GM18861 (cell line): ENCODE results near the gene TFCP2L1.
"Not testable (repeated sequence)": the region's sequence is repeated elsewhere in the genome, so short reads cannot be mapped to it uniquely, and the experiment has no call there.

Experiments
- ATAC-seq: cut with Tn5 transposase; IDR thresholded peaks from one replicate; pipeline ENCODE4 v1.9.1; 2021; ENCODE audit not compliant: unreplicated experiment

Gene TFCP2L1

DNA sequence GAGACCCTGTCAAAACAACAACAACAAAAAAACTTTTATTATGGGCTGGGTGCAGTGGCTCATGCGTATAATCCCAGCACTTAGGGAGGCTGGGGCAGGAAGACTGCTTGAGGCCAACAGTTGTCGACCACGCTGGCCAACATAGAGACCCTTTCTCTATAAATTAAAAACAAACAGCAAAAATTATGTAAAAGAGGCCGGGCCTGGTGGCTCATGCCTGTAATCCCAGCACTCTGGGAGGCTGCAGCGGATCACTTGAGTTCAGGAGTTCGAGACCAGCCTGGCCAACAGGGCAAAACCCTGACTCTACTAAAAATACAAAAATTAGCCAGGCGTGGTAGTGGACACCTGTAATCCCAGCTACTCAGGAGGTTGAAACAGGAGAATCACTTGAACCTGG lies 15.6 kb downstream of the TFCP2L1 start:
- ATAC-seq: not testable (repeated sequence)

DNA sequence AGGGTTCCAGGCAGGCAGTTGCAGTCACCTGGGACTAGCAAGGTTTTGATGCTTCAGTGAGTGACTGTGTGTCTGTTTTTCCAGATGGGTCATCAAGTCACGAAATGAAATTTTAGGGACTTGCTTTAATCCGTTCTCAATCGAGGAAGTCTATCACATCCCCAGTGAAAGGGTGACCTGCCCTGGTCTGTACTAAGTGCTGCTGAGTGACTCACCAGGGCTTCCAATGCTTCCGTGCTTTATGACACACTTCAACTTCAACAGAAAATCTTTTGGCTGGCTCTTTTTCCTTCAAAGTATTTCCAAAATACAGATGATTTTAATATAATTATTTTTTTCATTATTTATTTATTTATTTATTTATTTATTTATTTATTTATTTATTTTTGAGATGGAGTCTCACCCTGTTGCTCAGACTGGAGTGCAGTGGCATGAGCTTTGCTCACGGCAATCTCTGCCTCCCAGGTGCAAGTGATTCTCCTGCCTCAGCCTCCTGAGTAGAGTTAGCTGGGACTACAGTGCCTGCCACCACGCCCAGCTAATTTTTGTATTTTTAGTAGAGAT lies 18.4 kb downstream of the TFCP2L1 start:
- ATAC-seq: no peak

DNA sequence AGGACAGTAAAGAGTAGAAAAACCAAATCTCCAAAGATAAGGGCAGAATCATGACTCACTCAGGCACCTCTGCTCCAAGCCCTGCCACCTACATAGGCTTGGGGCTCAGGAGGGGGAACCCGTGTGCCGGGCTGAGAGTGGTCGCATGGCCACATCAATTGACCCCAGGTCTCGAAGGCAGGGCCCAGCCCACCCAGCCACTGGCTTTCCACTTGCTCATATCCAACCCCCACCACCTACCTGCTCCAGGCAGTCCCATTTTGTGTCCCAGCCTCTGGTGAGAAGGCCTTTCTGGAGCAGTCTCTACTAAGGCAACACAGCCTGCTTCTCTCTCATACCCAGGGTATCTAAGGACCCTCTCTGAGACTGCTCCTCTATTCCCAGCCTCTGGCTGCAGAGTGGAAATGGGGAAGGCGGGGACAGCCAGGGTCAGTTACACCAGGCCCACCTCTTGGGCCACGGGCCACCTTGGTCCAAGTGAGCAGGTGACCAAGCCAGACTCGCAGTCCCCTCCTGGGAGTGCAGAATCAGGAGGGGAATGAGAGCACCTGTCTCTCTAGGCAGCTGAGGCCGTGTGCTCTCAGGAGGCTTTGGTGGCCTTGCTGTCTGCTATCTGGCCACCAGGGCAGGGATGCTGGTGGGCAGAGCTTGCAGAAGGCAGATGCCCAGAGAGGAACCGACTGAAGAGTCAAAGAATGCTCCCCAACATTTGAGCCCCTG lies 20.8 kb downstream of the TFCP2L1 start:
- no peak for ATAC-seq

DNA sequence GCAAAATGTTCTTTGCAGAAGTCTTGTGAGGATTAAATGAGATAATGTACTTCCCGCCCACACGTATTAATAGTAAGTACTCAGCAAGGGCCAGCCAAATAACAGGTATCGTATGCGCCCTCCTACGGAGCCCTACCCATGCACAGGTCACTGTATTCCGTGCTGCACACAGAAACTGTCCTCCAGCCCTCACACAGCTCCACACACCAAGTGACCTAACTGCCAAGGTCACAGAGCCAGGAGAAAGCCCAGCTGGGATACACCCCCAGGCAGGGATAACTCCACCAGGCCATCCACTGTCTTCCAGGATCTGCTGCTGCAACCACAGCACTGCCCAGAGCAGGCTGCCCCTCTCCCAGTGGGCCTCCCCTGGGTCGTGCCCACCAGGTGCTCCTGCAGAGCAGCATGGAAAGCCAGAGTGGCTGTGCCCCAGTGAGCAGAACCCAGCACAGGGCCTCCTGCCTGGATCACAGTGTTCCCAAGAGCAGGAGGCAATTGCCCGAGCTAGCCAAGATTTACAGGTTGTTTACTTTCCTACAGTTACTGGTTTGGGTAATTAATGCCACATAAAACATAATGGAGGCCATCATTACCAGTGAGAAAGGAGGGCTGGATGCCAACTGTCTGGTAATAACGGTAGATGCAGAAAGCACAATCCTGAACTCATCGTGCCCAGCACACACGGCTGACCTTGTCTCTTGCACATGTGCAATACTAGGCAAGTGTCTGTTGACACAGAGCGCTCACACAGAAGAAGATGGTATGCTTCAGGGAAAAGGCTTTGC lies 24.4 kb downstream of the TFCP2L1 start:
- no peak for ATAC-seq

DNA sequence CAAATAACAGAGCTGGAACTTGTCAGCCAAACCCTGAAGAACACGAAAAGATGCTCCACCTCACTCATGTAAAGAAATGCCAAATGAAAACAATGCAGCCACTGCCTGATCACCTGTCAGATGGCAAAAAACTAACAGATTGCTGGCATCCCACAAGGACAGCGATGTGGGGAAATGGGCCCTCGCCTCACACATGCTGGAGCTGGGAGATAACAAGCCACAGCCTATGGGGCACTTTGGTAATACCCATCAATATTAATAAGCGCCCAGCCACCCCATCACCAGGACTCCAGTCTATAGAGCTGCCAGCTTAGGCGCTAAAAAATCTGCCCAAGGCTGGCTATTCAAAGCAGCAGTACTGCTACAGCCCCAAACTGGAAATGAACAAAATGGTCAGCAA lies 27.0 kb downstream of the TFCP2L1 start:
- ATAC-seq: no peak

DNA sequence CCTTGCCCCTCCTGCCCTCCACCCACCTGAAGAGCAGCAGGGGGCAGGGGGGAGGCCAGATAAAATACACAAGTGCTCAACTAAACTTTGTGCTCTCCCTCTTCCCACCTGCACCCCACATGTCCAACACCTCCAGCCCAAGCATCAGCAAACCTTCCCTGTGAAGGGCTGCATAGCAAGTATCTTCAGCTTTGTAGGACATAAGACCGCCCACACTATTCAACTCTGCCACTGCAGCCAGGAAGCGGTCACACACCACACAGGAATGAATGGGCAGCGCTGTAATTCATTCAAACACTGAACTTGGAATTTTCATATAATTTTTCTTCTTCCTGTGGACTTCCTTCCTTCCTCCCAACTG lies 27.5 kb downstream of the TFCP2L1 start:
- no peak for ATAC-seq

DNA sequence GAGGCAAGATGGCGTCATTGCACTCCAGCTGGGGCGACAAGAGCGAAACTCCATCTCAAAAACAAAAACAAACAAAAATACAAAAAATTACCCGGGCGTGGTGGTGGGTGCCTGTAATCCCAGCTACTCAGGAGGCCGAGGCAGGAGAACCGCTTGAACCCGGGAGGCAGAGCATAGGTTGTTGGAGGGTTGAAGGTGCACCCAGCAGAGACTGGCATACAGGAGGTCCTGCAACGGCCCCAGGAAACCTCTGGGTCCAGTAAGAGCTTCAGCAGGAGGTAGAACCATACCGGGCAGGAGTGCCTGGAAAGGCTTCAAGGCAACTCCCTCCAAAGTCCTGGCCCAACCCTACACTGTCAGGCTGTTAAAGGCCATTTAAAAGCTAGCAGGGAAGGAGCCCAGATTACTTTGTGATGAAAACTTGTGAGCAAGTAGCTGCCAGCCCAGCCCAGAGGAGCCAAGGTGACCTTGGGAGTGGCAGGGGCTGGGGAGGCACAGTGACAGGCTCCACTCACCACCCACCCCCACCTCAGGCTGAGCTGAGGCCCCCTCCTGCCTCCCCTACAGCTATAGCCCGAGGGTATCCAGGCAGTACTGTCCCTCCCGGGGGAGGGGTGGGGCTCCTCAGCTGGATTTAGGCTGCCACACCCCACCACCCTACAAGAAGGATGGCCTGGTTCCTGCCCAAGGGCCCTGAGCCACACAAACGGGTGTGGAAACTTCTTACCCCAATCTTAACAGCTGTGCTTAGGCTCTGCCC lies 28.1 kb downstream of the TFCP2L1 start:
- no peak for ATAC-seq

DNA sequence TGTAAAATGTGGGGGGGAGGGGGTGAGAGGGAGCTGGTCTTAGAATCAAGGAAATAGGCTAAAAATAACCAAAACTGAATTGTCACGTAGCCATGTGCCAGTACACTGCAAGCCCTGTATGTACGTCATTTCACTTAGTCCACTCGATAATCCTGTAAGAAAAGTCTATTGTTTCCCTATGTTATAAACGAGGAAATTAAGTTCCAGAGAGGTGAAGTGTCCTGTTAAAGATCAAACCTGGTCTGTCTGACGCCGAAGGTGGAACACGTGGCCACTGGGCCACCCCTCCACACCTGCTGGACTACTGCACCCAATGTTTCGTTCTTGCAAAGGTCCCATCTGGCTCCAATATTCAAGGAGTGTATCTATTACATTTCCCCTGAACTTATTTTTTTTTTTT lies 29.6 kb downstream of the TFCP2L1 start:
- ATAC-seq: no peak

- ATAC-seq: no peak
These were observed 30.3 kb downstream of the TFCP2L1 start for GRCh38 chr2:121254748-121255147.

GRCh38 chr2:121253674-121254240 lies 31.2 kb downstream of the TFCP2L1 start:
- no peak for ATAC-seq

DNA sequence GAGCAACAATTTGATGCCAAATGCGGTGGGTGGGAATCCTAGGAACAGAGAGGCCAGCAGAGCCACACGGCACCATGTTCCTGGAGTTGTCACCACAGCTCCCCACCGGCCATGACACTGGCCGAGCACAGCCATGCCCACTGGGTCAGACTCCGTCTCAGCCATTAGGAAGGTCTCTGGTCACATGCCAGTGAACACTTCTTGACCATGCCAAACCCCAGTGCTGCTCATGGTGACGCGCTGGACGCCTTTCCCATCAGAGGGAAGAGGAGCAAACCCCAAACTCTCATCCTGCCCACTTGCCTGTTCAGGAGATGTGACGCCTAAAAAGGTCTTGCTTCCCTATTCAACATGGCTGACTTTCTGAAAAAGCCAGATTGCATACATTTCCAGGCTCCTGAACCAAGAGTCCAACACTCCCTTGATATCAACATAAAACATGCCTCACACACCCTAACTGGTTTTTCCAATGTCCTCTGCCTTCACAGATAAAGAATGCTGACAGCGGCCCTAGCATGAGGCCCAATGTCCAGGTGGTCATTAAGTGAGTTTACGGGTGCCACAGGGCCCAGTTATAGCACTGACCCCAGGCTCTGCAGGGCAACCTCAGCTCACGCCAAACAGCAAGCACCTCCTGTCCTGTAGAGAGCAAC lies 31.9 kb downstream of the TFCP2L1 start:
- ATAC-seq: no peak

DNA sequence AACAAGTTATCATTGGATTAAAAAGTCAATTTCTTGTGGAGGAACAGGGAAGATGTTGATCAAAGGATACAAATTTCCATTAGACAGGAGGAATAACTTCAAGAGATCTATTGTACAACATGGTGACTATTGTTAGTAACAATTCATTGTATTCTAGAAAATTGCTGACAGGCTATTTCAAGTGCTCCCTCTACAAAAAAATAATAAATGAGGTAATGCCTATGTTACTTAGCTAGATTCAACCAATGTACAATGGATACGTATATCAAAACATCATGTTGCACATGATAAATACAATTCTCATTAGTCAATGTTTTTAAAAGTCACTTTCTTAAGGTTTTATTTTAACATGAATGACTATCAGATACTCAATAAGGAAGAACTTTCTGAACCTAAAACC lies 33.5 kb downstream of the TFCP2L1 start:
- ATAC-seq: no peak

DNA sequence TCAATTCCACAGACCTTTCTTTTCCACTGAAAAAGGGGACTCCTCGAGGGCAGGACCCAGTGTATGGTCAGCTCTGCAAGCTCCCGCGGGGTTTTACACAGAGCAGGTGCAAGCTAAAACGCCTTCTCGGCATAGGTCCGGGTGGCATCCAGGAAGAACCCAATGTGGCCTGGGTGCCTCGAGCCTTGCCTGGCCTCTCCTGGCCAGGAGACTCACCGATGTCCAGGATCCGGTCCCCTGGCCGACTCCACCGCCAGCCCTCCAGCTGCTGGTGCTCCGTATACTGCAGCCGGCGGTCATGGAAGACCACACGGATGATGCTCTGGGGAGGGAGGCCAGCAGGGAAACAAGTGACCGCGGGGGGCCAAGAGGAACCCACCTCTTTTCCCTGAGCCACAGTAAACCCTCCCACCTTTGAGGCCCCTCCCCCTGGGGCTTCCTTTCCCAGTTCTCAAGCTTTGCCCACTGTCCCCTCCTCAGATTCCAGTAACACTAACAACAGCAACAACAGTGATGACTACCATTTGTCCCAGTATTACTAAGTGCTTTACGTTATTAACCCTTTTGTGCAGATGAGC lies 36.1 kb downstream of the TFCP2L1 start:
- no peak for ATAC-seq

DNA sequence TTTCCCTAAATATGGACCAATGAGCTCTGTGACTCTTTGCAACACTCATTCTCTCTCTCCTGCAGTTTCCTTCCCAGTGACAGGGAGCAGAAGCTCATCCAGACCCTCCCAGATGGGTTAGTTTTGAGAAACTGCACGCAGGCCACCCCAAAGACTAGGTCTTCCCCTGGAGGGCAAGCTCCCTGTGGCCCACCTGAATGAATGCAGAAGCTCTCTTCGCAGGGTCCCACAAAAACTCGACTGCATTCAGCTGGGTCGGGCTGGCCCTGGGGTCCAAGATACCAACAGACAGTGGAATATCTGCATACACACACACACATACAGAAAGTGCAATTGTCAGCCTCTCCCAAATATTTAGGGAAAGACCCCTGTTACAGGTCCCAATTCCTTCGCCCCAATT lies 37.0 kb downstream of the TFCP2L1 start:
- no peak for ATAC-seq

GRCh38 chr2:121247534-121247933 lies 37.5 kb downstream of the TFCP2L1 start:
- ATAC-seq: no peak

- no peak for ATAC-seq
These were observed 38.2 kb downstream of the TFCP2L1 start for GRCh38 chr2:121246704-121247255.

DNA sequence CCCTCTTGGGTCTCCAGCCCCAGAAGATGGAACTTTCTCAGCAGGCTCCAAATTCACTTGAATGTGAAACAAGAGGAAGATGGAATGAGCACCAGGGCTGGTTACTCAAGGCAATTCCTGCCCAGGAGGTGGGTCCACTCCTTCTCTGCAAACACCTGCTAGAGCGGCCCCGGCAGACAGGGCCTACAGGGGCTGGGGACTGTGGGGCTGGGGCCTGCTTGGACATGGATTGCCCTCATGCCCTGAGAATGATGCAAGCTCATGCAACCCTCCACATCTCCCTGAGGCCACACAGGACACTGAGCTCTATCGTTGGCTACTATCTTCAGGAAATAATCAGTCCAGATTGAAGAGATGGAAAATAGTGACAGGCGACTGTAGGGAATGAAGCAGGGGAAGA lies 39.1 kb downstream of the TFCP2L1 start:
- no peak for ATAC-seq

- ATAC-seq: no peak
These were observed 39.7 kb downstream of the TFCP2L1 start for GRCh38 chr2:121245120-121245820.

DNA sequence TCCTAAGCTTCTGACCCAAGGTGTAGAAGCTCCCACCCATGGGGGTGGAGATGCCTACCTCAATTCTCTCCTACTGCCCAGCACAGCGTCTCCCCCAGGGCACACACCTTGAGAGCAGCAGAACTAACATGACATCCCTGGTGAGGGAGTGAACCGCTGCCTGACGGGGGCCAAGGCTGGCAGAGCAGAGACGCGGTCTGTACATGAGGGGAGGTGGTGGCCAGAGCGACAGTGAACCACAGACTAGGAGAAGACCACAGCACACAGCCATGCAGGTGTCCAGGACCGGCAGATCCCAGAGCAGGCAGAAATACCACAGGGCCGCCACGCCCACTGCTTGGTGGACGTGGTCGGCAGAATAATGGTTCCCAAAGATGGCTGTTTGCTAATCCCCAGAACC lies 40.4 kb downstream of the TFCP2L1 start:
- no peak for ATAC-seq
